HG02973 (cell line): ENCODE measurements around the gene PSME3.

Experiments used
- ATAC-seq: cut with Tn5 transposase; IDR thresholded peaks from one replicate; pipeline ENCODE4 v1.9.1; 2021; ENCODE audit warnings: moderate library complexity; ENCODE audit not compliant: unreplicated experiment

PSME3 gene, protein sequence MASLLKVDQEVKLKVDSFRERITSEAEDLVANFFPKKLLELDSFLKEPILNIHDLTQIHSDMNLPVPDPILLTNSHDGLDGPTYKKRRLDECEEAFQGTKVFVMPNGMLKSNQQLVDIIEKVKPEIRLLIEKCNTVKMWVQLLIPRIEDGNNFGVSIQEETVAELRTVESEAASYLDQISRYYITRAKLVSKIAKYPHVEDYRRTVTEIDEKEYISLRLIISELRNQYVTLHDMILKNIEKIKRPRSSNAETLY

DNA sequence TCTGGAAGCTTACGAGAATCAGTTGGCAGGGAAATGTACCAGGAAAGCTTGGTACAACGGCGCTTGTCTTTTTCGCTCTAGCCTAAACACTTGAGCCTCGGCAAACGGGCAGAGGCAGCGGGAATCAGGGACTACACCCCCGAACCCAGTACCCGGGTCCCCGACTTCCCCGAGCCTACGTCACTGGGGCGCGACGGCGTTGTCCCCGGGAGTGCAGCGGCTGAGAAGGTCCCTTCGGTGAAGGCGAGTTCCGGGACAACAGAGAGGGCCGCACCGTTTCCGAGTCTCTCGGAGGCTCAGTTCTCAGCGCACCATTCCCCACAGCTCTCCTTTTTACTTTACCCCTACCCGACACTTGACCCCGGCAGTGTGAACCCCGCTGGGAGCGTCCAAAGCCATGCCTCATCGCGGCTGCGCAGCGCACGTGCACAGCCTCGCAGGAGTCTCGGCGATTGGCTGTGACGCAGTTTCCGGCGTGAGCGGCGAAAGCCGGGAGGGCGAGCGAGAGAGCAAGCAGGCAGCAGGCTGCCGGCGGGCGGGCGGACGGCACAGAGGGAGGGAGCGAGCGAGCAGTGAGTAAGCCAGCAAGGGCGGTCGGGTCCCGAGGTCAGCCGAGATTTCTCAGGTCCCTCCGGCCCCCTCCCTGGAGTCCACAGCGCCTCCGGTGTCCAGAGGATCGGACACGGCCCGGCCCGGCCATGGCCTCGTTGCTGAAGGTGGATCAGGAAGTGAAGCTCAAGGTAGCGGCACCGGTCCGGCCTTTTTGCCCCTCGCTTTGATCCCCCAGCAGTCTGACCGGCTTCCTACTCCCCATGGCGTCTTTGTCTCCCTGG is at the start of gene PSME3:
Gene PSME3 (plus strand): TSS at position 464 of the 833 bp plus-strand sequence. CDS start 235 bp downstream, at position 699.
- peak; percentile 76 for ATAC-seq

DNA sequence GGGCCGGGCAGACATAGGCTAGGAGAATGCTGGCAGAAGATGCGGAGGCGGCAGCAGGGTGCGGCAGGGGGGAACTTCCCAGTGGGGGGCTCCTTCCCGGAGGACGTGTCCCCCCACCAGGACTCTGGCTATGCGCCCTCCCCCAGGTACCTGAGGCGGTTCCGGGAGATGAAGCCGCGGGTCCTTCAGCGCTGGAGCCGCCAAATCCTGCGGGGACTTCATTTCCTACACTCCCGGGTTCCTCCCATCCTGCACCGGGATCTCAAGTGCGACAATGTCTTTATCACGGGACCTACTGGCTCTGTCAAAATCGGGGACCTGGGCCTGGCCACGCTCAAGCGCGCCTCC is 49.4 kb upstream of the PSME3 start:
- no peak for ATAC-seq

DNA sequence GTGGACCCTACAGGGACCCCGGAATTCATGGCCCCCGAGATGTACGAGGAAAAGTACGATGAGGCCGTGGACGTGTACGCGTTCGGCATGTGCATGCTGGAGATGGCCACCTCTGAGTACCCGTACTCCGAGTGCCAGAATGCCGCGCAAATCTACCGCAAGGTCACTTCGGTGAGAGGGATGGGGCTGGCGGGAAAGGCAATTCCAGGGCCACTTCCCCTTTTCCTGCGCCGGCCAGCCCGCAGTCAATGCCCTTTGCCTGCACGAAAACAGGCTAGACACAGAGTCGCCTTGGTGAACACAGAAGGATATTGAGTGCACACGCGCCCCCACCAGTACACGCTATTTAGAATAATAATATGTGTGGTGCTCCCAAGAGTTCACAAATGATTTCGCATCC is 48.8 kb upstream of the PSME3 start:
- no peak for ATAC-seq

DNA sequence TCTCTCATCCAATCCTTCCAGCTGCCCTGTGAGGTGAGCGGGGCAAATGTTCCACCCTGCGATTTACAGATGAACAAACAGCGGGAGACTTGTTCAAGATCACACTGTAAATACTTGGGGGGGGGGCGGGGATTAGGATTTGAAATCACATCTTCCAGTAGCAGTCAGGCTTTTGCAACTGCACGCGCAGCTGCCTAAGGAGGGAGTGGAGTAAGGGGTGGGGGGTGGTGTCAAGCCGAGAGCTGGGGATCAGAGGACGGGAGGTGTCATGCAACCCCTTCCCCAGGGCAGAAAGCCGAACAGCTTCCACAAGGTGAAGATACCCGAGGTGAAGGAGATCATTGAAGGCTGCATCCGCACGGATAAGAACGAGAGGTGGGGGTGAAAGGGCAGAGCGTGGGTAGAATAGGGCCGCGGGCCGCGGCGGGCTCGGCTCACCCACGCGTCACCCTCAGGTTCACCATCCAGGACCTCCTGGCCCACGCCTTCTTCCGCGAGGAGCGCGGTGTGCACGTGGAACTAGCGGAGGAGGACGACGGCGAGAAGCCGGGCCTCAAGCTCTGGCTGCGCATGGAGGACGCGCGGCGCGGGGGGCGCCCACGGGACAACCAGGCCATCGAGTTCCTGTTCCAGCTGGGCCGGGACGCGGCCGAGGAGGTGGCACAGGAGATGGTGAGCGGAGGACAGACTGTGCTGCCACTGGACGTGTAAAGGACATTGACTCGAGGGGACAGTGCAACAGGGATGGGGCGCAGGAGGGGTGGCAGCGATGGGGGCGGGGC is 48.2 kb upstream of the PSME3 start:
- ATAC-seq = no peak

DNA sequence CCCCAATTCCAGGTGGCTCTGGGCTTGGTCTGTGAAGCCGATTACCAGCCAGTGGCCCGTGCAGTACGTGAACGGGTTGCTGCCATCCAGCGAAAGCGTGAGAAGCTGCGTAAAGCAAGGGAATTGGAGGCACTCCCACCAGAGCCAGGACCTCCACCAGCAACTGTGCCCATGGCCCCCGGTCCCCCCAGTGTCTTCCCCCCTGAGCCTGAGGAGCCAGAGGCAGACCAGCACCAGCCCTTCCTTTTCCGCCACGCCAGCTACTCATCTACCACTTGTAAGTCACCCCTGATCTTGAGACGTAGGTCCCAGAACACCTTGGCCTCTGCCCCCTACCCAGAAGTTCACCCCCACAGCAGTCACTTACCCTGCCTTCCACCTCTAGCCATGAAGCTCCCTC is 45.9 kb upstream of the PSME3 start:
- no peak for ATAC-seq

DNA sequence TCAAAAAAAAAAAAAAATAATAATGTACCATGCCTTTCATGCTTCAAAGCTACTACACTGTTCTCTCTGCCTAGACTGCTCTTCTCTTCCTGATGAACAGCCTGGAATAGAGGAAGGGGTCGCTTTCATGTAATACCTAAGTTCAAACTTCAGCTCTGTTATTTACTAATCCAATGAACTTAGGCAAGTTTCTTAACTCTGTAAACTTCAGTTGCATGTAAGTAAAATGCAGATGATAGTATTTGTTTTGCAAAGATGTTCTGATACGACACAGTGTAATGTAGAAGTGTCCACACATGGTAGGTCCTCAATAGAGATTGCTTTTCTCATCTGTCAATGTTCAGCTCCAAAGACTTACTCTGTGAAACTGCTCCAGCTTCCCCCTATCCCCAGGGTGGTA is 41.2 kb upstream of the PSME3 start:
- no peak for ATAC-seq

DNA sequence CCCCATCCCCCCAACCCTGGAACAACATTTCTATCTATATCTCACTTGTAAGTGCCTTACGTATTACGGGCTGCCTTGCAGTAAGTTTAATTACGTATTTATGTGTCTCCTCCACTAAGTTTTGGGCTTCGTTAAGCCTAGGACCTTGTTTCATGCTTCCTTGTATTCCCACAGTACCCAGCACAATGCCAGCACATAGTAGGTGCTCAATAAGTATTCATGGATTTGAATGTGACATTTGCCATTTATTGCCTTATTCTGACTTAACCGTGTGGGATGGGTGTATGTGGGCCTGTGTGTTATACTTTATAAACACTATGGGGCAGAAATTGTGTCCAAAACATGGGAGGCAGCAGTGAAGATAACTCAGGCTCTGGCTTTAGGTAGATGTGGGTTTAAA is 40.7 kb upstream of the PSME3 start:
- no peak for ATAC-seq

DNA sequence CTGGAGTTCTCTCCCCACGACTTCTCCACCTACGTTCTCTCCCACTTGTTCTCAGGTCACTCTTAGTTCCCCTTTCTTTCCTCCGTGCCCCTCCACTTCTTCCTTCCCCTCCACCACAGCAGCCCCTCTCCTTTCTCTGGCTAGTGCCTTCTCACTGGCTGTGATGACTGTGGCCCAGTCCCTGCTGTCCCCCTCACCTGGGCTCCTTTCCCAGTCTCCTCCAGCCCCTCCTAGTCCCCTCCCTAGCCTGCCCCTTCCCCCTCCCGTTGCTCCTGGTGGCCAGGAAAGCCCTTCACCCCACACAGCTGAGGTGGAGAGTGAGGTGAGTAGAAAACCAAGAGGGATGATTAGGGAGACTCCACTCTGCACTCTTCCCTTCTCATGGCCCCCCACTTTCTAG is 38.1 kb upstream of the PSME3 start:
- no peak for ATAC-seq

DNA sequence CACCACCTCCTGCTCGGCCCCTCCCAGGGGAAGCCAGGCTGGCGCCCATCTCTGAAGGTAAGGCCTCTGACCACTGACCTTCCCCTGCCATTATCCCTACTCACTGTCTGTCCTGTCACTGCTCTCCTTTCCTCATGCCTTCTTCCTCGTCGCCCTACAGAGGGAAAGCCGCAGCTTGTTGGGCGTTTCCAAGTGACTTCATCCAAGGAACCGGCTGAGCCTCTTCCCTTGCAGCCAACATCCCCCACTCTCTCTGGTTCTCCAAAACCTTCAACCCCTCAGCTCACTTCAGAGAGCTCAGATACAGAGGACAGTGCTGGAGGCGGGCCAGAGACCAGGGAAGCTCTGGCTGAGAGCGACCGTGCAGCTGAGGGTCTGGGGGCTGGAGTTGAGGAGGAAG is 37.7 kb upstream of the PSME3 start:
- ATAC-seq = no peak

DNA sequence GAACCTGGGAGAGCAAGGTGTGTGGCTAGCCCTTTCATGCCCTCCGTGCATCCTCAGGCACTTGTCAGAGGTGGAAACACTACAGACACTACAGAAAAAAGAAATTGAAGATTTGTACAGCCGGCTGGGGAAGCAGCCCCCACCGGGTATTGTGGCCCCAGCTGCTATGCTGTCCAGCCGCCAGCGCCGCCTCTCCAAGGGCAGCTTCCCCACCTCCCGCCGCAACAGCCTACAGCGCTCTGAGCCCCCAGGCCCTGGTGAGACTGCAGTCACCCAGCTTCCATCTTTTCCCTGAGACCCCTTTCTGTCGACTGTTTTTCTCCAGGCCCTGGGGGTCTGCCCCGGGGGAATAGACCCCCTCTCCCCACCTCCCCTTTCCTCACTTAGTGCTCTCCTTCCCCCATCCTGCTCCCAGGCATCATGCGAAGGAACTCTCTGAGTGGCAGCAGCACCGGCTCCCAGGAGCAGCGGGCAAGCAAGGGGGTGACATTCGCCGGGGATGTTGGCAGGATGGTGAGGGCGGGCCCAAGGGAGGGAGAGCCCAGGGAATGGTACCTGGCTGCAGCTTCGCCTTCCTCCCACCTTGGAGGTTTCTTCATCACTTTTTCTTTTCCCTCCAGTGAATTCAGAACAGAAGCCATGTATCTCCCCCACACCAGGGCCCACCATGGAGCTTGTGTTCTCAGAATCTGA is 37.0 kb upstream of the PSME3 start:
- ATAC-seq = no peak

DNA sequence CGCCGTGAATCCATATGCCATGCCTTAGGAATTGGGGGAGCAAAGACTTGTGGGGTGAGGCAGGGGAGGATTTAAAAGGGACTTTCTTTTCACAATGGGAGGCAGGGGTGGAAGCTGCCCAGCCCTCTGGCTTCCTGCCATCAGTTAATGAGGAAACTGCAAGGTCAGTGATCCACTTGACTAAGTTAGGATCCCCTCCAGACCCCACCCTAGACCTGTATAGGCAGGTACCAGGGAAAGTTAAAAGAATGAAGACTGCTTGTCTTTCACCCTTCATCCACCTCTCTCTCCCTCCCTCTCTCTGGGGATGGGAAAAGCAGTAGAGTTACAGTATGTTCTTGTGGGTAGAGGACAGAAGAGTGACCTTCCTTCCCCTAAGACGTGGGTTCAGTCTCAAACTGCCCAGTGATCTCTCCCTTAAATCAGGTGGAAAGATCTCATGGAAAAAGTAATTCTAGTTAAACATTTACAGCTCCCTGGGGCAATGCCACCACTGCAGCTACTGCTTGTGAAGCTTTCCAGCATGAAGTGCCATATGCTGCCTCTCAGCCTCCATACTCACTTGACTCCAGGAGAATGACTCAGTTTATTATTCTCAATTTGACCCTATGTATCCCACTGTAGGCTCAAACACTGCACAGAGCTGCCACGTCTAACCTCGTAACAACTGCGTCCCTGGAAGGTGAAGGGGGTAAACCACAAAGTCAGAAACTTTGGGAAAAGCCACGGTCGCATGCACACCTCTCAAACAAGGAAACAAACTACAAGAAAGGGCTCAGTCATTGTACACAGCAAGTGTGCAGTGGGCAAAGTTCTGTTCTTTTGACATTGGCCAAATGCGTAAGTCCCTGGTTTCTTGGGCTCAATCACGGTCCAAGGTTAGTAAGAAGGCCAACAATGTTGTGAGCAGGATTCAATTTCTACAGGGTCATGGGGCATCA is 35.9 kb upstream of the PSME3 start:
- no peak for ATAC-seq

DNA sequence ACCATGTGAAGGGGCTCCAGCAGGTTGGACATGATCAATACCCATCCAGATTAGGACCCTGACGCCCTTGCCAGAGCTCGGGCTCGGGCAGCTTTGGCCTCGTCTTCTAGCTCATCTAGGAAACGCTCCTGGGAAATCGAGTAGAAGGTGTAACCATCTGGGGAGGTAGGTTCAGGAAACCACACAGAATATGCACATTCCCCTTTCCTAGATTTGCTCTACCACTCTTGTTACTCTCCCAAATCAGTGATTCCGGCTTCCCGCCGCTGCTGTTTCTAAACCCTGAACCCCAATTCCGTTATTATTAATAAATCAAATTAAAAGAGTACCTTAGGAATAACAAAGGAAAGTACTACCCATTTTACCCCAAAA is 35.2 kb upstream of the PSME3 start:
- ATAC-seq = no peak

DNA sequence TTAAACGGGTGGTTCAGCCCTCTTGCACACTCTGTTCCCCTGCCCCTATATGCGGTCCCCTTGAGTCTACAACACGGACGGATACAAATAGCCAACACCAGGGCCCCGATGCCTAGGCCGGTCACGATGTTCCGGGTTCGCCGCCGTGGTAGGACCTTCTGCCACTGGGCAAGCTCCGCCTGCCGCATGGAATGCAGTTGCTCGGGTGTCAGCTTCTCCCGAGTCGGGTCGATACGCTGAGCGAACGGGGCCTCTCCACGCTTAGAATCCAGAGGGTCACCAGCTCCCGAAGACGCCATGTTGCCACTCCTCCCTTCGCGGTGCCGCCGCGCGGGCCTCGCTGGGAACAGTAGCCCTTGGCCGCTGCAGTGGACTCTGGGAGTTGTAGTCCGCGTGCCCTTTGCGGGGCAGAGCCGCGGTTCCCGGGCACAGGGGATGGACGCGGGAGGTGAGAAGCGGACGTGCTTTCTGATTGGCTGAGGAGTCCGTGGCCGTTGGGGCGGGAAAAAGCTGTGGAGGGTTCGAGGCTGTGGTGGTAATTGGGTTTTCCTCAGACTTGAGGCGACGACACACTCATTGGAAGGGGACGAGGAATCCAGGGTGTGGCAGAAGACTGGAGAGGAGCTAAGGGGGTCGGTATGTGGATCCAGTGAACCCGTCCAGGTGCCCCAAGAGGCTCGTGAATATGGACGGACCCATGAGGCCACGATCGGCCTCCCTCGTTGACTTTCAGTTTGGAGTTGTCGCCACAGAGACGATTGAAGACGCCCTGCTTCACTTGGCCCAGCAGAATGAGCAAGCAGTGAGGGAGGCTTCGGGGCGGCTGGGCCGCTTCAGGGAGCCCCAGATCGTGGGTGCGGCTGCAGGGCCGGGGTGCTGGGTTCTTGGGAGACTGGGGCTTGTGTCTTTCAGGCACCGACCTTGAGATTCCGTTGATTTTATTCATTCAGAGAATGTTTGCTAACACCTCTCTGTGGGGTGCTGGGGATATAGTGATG is 34.5 kb upstream of the PSME3 start, which contains the start of the genes CNTD1 and COA3:
Gene CNTD1 (plus strand): TSS at position 479 of the 998 bp plus-strand sequence. CDS start 207 bp downstream, at position 686.
Gene COA3 (minus strand): TSS at position 322 of the 998 bp plus-strand sequence. CDS start 23 bp downstream, at position 299.
- peak; percentile 78 for ATAC-seq

DNA sequence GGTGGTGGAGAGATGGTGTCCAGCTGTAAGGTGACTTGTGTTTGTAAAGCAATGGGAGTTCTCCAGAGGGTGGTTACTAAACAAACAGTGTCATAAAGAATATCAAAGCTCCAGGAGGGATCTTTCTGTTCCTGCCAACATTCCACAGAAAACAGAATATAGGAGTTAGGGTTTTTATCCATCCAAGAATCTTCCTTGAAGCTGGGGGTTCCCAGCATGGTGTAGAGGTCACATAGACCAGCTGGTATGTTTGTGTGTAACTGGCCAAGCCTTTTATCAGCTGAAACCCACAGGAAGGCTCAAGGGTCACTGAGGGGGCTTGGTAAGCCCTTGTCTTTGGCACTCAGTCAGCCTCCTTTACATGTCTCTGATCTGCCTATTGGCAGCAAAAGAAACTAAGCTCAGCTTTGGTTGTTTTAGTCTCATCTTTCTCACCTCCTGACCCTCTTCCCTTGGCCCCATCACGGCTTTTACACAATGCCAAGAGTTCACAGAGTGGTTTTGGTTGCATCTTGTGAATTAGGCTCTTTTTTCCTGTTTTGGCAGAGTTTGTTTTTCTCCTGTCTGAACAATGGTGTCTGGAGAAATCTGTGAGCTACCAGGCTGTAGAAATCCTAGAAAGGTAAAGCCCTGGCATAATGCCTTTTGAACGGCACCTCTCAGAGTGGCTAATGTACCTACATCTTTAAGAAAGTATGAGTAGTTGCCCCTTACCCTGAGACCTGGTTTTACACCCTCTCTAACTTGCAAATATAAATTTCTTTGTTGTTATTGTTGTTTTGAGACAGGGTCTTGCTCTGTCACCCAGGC is 29.9 kb upstream of the PSME3 start:
- ATAC-seq = no peak

DNA sequence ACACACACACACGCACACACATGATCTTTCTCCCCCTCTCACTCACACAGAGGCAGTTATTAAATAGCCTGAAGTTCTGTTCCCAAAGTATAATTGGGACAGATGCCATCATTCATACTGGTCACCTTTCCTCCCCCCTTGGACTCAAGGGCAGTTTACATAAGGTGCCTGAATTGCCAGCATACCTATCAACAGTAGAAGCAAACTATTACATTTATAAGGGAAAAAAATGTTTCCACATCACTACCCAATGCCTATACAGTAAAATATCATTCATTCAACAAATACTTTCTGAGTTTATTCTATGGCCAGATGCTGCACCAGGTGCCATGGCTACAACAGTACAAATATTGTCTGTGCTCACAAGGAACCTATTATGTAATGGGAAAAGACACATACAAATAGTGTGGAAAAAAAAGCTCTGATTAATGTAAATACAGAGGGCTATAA is 28.3 kb upstream of the PSME3 start:
- no peak for ATAC-seq

DNA sequence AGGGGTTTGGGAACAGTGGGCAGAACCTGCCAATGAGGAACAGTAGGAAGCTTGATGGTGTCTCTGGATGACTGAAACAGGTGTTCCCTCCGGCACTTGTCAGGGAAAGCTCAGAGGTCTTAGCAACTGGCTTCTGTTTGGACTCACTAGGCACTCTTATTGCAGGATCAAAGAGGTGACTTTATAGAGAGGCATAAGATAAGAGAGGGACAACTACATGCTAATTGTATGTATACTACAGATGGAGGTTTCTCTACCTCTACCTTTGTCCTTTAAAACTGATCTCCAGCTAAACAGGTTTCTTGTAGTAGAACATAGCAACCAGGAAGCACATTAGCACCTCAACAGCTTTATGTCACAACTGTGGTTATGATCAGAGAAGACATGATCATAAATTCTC is 26.9 kb upstream of the PSME3 start:
- ATAC-seq = no peak

DNA sequence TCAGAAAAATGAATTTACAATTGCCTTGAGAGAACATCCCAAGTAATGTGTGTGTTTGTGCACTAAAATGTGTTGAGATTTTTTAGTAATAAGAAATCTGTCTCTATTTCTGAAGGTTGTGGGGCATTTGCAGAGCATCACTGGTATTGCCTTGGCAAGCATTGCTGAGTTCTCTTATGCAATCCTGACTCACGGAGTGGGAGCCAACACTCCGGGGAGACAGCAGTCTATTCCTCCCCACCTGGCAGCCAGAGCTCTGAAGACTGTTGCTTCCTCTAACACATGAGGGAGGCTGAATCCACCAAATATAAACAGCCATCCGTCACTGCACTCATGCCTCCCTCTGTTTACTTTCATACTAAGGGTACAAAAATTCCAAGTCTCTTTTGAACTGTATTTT is 23.9 kb upstream of the PSME3 start:
- ATAC-seq = no peak
